ENCODE data around the gene OPCML. TPM values are rescaled to one million over a fixed set of nuclear protein-coding genes. Genes with fewer than 3 reads are reported as not detected.

Gene OPCML
- total and polyA plus RNA-seq, 4 donors = under 0.01 to 1.3 (median 0.88) TPM; not detected in 1

GRCh38 chr11:133503236-133503635 lies 29.1 kb downstream of the OPCML start:
- no peaks in the 10 kb centered on the region for H3K9me3 ChIP-seq (ENCODE audit: control insufficient read depth, low read length)
- WGBS, 2 donors = 82 to 88% methylated on average over 2 of the region's 2 CpGs
- H3K36me3 ChIP-seq (ENCODE audit: control insufficient read depth in 1 of 2, insufficient read depth in 2 of 2, low read length in 1 of 2) = no peaks in the 10 kb centered on the region
- no peak overlapping the region for H3K4me3 ChIP-seq (ENCODE audit: low read length in 2 of 2)
- DNase-seq = no peak
- H3K4me1 ChIP-seq (ENCODE audit: control insufficient read depth in 1 of 2, insufficient read depth in 2 of 2, low read length in 2 of 2) = no peaks in the 10 kb centered on the region
- no peak overlapping the region for H3K27ac ChIP-seq (ENCODE audit: low read depth in 1 of 2, low read length in 2 of 2)
- intact Hi-C loops (cut with DNase I) = no loop called here
- H3K27me3 ChIP-seq (ENCODE audit: control insufficient read depth in 1 of 2, insufficient read depth in 2 of 2, low read length in 1 of 2) = no peaks in the 10 kb centered on the region
- no peak for ATAC-seq (ENCODE audit: low FRiP score)

GRCh38 chr11:133501643-133502539 lies 30.4 kb downstream of the OPCML start:
- intact Hi-C loops (cut with DNase I) = no loop called here
- H3K36me3 ChIP-seq (ENCODE audit: control insufficient read depth in 1 of 2, insufficient read depth in 2 of 2, low read length in 1 of 2) = no peaks in the 10 kb centered on the region
- H3K27me3 ChIP-seq (ENCODE audit: control insufficient read depth in 1 of 2, insufficient read depth in 2 of 2, low read length in 1 of 2) = no peaks in the 10 kb centered on the region
- no peaks in the 10 kb centered on the region for H3K9me3 ChIP-seq (ENCODE audit: control insufficient read depth, low read length)
- H3K4me1 ChIP-seq (ENCODE audit: control insufficient read depth in 1 of 2, insufficient read depth in 2 of 2, low read length in 2 of 2) = no peaks in the 10 kb centered on the region
- no peak overlapping the region for H3K27ac ChIP-seq (ENCODE audit: low read depth in 1 of 2, low read length in 2 of 2)
- WGBS, 2 donors = 7 to 12% methylated on average over 24 of the region's 24 CpGs
- no peak overlapping the region for H3K4me3 ChIP-seq (ENCODE audit: low read length in 2 of 2)
- peak; percentile 58 for ATAC-seq (ENCODE audit: low FRiP score)
- DNase-seq = peak in 1 of 2 donors; percentile 61

GRCh38 chr11:133500936-133501335 lies 31.4 kb downstream of the OPCML start:
- Histone ChIP-seq H3K9me3 (ENCODE audit: control insufficient read depth, low read length) (no peaks in the 10 kb centered on the region), H3K27ac (ENCODE audit: low read depth in 1 of 2, low read length in 2 of 2) (no peak overlapping the region), H3K36me3 (ENCODE audit: control insufficient read depth in 1 of 2, insufficient read depth in 2 of 2, low read length in 1 of 2) (no peaks in the 10 kb centered on the region), H3K4me1 (ENCODE audit: control insufficient read depth in 1 of 2, insufficient read depth in 2 of 2, low read length in 2 of 2) (no peaks in the 10 kb centered on the region), H3K27me3 (ENCODE audit: control insufficient read depth in 1 of 2, insufficient read depth in 2 of 2, low read length in 1 of 2) (no peaks in the 10 kb centered on the region), H3K4me3 (ENCODE audit: low read length in 2 of 2) (no peak overlapping the region)
- no peak for ATAC-seq (ENCODE audit: low FRiP score)
- no peak for DNase-seq
- 87% methylated on average over 11 of the region's 11 CpGs for whole genome bisulfite sequencing, 2 donors
- intact Hi-C loops (cut with DNase I) = no loop called here

- ATAC-seq (ENCODE audit: low FRiP score) (no peak), DNase-seq (no peak)
- Histone ChIP-seq H3K9me3 (ENCODE audit: control insufficient read depth, low read length) (no peaks in the 10 kb centered on the region), H3K36me3 (ENCODE audit: control insufficient read depth in 1 of 2, insufficient read depth in 2 of 2, low read length in 1 of 2) (no peaks in the 10 kb centered on the region), H3K4me3 (ENCODE audit: low read length in 2 of 2) (no peak overlapping the region), H3K4me1 (ENCODE audit: control insufficient read depth in 1 of 2, insufficient read depth in 2 of 2, low read length in 2 of 2) (no peaks in the 10 kb centered on the region), H3K27ac (ENCODE audit: low read depth in 1 of 2, low read length in 2 of 2) (no peak overlapping the region), H3K27me3 (ENCODE audit: control insufficient read depth in 1 of 2, insufficient read depth in 2 of 2, low read length in 1 of 2) (no peaks in the 10 kb centered on the region)
- intact Hi-C loops (cut with DNase I) = no loop called here
- WGBS, 2 donors = 74% methylated on average over 9 of the region's 9 CpGs
These were observed 31.9 kb downstream of the OPCML start for GRCh38 chr11:133500435-133500834.

- H3K27me3 ChIP-seq (ENCODE audit: control insufficient read depth in 1 of 2, insufficient read depth in 2 of 2, low read length in 1 of 2) = no peaks in the 10 kb centered on the region
- DNase-seq (no peak), ATAC-seq (ENCODE audit: low FRiP score) (no peak)
- no peaks in the 10 kb centered on the region for H3K36me3 ChIP-seq (ENCODE audit: control insufficient read depth in 1 of 2, insufficient read depth in 2 of 2, low read length in 1 of 2)
- H3K4me3 ChIP-seq (ENCODE audit: low read length in 2 of 2) = no peak overlapping the region
- no peaks in the 10 kb centered on the region for H3K4me1 ChIP-seq (ENCODE audit: control insufficient read depth in 1 of 2, insufficient read depth in 2 of 2, low read length in 2 of 2)
- intact Hi-C loops (cut with DNase I) = no loop called here
- H3K9me3 ChIP-seq (ENCODE audit: control insufficient read depth, low read length) = no peaks in the 10 kb centered on the region
- H3K27ac ChIP-seq (ENCODE audit: low read depth in 1 of 2, low read length in 2 of 2) = no peak overlapping the region
- 87 to 91% methylated on average over 7 of the region's 7 CpGs for WGBS, 2 donors
These were observed 33.3 kb downstream of the OPCML start for GRCh38 chr11:133498969-133499368.

GRCh38 chr11:133497477-133498140 lies 34.7 kb downstream of the OPCML start:
- H3K27ac ChIP-seq (ENCODE audit: low read depth in 1 of 2, low read length in 2 of 2) = no peak overlapping the region
- DNase-seq = no peak
- 83 to 88% methylated on average over 12 of the region's 12 CpGs for WGBS, 2 donors
- ATAC-seq (ENCODE audit: low FRiP score) = no peak
- H3K9me3 ChIP-seq (ENCODE audit: control insufficient read depth, low read length) = no peaks in the 10 kb centered on the region
- no peaks in the 10 kb centered on the region for H3K36me3 ChIP-seq (ENCODE audit: control insufficient read depth in 1 of 2, insufficient read depth in 2 of 2, low read length in 1 of 2)
- no peak overlapping the region for H3K4me3 ChIP-seq (ENCODE audit: low read length in 2 of 2)
- H3K27me3 ChIP-seq (ENCODE audit: control insufficient read depth in 1 of 2, insufficient read depth in 2 of 2, low read length in 1 of 2) = no peaks in the 10 kb centered on the region
- intact Hi-C loops (cut with DNase I) = no loop called here
- no peaks in the 10 kb centered on the region for H3K4me1 ChIP-seq (ENCODE audit: control insufficient read depth in 1 of 2, insufficient read depth in 2 of 2, low read length in 2 of 2)

- DNase-seq (no peak), ATAC-seq (ENCODE audit: low FRiP score) (no peak)
- H3K27me3 ChIP-seq (ENCODE audit: control insufficient read depth in 1 of 2, insufficient read depth in 2 of 2, low read length in 1 of 2) = no peaks in the 10 kb centered on the region
- H3K36me3 ChIP-seq (ENCODE audit: control insufficient read depth in 1 of 2, insufficient read depth in 2 of 2, low read length in 1 of 2) = no peaks in the 10 kb centered on the region
- intact Hi-C loops (cut with DNase I) = no loop called here
- no peaks in the 10 kb centered on the region for H3K9me3 ChIP-seq (ENCODE audit: control insufficient read depth, low read length)
- H3K4me1 ChIP-seq (ENCODE audit: control insufficient read depth in 1 of 2, insufficient read depth in 2 of 2, low read length in 2 of 2) = no peaks in the 10 kb centered on the region
- WGBS, 2 donors = 89 to 94% methylated on average over 5 of the region's 5 CpGs
- H3K27ac ChIP-seq (ENCODE audit: low read depth in 1 of 2, low read length in 2 of 2) = no peak overlapping the region
- no peak overlapping the region for H3K4me3 ChIP-seq (ENCODE audit: low read length in 2 of 2)
These were observed 39.4 kb downstream of the OPCML start for GRCh38 chr11:133492895-133493294.

GRCh38 chr11:133491680-133492383 lies 40.5 kb downstream of the OPCML start:
- H3K27me3 ChIP-seq (ENCODE audit: control insufficient read depth in 1 of 2, insufficient read depth in 2 of 2, low read length in 1 of 2) = no peaks in the 10 kb centered on the region
- DNase-seq = no peak
- 63 to 65% methylated on average over 9 of the region's 9 CpGs for whole genome bisulfite sequencing, 2 donors
- ATAC-seq (ENCODE audit: low FRiP score) = no peak
- H3K9me3 ChIP-seq (ENCODE audit: control insufficient read depth, low read length) = no peaks in the 10 kb centered on the region
- H3K4me3 ChIP-seq (ENCODE audit: low read length in 2 of 2) = no peak overlapping the region
- intact Hi-C loops (cut with DNase I) = no loop called here
- H3K4me1 ChIP-seq (ENCODE audit: control insufficient read depth in 1 of 2, insufficient read depth in 2 of 2, low read length in 2 of 2) = no peaks in the 10 kb centered on the region
- no peaks in the 10 kb centered on the region for H3K36me3 ChIP-seq (ENCODE audit: control insufficient read depth in 1 of 2, insufficient read depth in 2 of 2, low read length in 1 of 2)
- H3K27ac ChIP-seq (ENCODE audit: low read depth in 1 of 2, low read length in 2 of 2) = no peak overlapping the region
